Esophagus squamous epithelium (tissue), 5 donors: ENCODE measurements around the gene PNLDC1. TPM values are rescaled to one million over a fixed set of nuclear protein-coding genes. Genes with fewer than 3 reads are reported as not detected.
"Not testable (repeated sequence)": the region's sequence is repeated elsewhere in the genome, so short reads cannot be mapped to it uniquely, and the experiment has no call there.

Experiments
- DNase-seq: peaks from one replicate; lab custom pipeline; 2025; lab: John Stamatoyannopoulos, UW
- H3K27ac ChIP-seq, 4 donors: fragments of 200-600 bp; sonication (generic); one replicate each; pipeline ENCODE4 v1.5.1; 2016 to 2019; ENCODE audit warnings: mild to moderate bottlenecking in 1 of 4
- H3K27me3 ChIP-seq, 4 donors: fragments of 200-600 bp; sonication (generic); 1 replicate in 3 of 4; 2 replicates in 1 of 4; pipeline versions ENCODE4 v1.5.1 to v1.6.0; 2017 to 2021; ENCODE audit warnings: antibody characterized with exemption in 1 of 4
- H3K36me3 ChIP-seq, 3 donors: fragments of 200-600 bp; sonication (generic); one replicate each; pipeline ENCODE4 v1.5.1; 2016 to 2019
- H3K4me1 ChIP-seq, 3 donors: fragments of 200-600 bp; sonication (generic); one replicate each; pipeline ENCODE4 v1.5.1; 2017 to 2019
- H3K4me3 ChIP-seq, 4 donors: fragments of 200-600 bp; sonication (generic); 1 replicate in 3 of 4; 2 replicates in 1 of 4; pipeline ENCODE4 v1.5.1; 2016 to 2019; ENCODE audit warnings: mild to moderate bottlenecking in 2 of 4, moderate library complexity in 1 of 4
- H3K9me3 ChIP-seq, 3 donors: fragments of 200-600 bp; sonication (generic); one replicate each; pipeline ENCODE4 v1.5.1; 2016 to 2019
- CTCF ChIP-seq, 6 experiments: fragments of 450-650 bp in 4 of 6; fragments of 200-600 bp in 2 of 6; sonication (generic) in 2 of 6; IDR thresholded peaks; one replicate each; pipeline ENCODE4 v1.5.1; 2016 to 2019; ENCODE audit warnings: antibody characterized with exemption in 6 of 6, mild to moderate bottlenecking in 4 of 6, moderate library complexity in 4 of 6
- POLR2A ChIP-seq, 4 donors: fragments of 450-650 bp; IDR thresholded peaks; one replicate each; pipeline ENCODE4 v1.6.1; 2017; ENCODE audit warnings: antibody characterized with exemption in 4 of 4, mild to moderate bottlenecking in 4 of 4, moderate library complexity in 3 of 4
- WGBS, 2 donors: methylation state at CpG; one replicate each; pipeline ENCODE4 v1.1.5; 2018; 5-methylcytosine and 5-hydroxymethylcytosine counted together
- intact Hi-C: fragments of 100-400 bp; cut with DNase I; formaldehyde crosslinking; loops from one replicate; pipeline ENCODE4 v1.15.0; 2022
- total RNA-seq, 4 donors: library from RNA; depleted of rRNA; stranded (reverse); fragments of >200 nt; gene quantifications; one replicate each; pipeline ENCODE4 v1.1.0, GENCODE V29; 2016
- donor health status: DM: yes; HTN: yes; CAD: no.

The PNLDC1 gene
- total RNA-seq, 4 donors from 2014 or later = not detected

- 92 to 95% methylated on average over 4 of the region's 4 CpGs for WGBS, 2 donors
- no peak overlapping the region for H3K4me3 ChIP-seq
- H3K36me3 ChIP-seq = no peaks in the 10 kb centered on the region
- no peaks in the 10 kb centered on the region for H3K9me3 ChIP-seq
- H3K27ac ChIP-seq = no peak overlapping the region
- H3K27me3 ChIP-seq = no peaks in the 10 kb centered on the region
- peaks cover 0 to 4% (median 0%) of the 10 kb centered on the region in 3 donors for H3K4me1 ChIP-seq
- intact Hi-C loops = no loop called here
- DNase-seq = no peak
- TF ChIP-seq CTCF (IDR thresholded peaks at IDR 0.05) = no peak
- TF ChIP-seq POLR2A (IDR thresholded peaks at IDR 0.05) = no peak
Measured at GRCh38 chr6:159809149-159809548, 9.1 kb downstream of the PNLDC1 start.

GRCh38 chr6:159813781-159814180, 13.7 kb downstream of the PNLDC1 start:
- H3K4me3 ChIP-seq = no peak overlapping the region
- no peaks in the 10 kb centered on the region for H3K4me1 ChIP-seq
- TF ChIP-seq POLR2A (IDR thresholded peaks at IDR 0.05) (no peak), CTCF (IDR thresholded peaks at IDR 0.05) (no peak)
- intact Hi-C loops = no loop called here
- H3K27ac ChIP-seq = no peak overlapping the region
- 79 to 87% methylated on average over 9 of the region's 9 CpGs for WGBS, 2 donors
- no peaks in the 10 kb centered on the region for H3K9me3 ChIP-seq
- no peaks in the 10 kb centered on the region for H3K27me3 ChIP-seq
- H3K36me3 ChIP-seq = no peaks in the 10 kb centered on the region
- no peak for DNase-seq

GRCh38 chr6:159815410-159815809, 15.3 kb downstream of the PNLDC1 start:
- TF ChIP-seq POLR2A (IDR thresholded peaks at IDR 0.05) (no peak), CTCF (IDR thresholded peaks at IDR 0.05) (no peak)
- Histone ChIP-seq H3K27ac (no peak overlapping the region), H3K4me3 (no peak overlapping the region), H3K27me3 (peaks cover 0 to 9% (median 0%) of the 10 kb centered on the region in 4 donors), H3K36me3 (no peaks in the 10 kb centered on the region), H3K4me1 (no peaks in the 10 kb centered on the region), H3K9me3 (no peaks in the 10 kb centered on the region)
- intact Hi-C loops = no loop called here
- DNase-seq = no peak
- 80 to 88% methylated on average over 5 to 6 of the region's 6 CpGs for WGBS, 2 donors

- H3K27ac ChIP-seq, H3K4me1 ChIP-seq, DNase-seq, H3K4me3 ChIP-seq, H3K36me3 ChIP-seq, H3K27me3 ChIP-seq, intact Hi-C loops, H3K9me3 ChIP-seq: not testable (repeated sequence)
- 29 to 58% methylated on average over 1 to 3 of the region's 3 CpGs for WGBS, 2 donors
Measured at GRCh38 chr6:159816775-159817174, 16.7 kb downstream of the PNLDC1 start.

- DNase-seq = no peak
- Histone ChIP-seq H3K9me3 (no peaks in the 10 kb centered on the region), H3K4me3 (no peak overlapping the region), H3K4me1 (no peaks in the 10 kb centered on the region), H3K27ac (no peak overlapping the region), H3K36me3 (no peaks in the 10 kb centered on the region), H3K27me3 (peaks cover 0 to 9% (median 0%) of the 10 kb centered on the region in 4 donors)
- TF ChIP-seq CTCF (IDR thresholded peaks at IDR 0.05) = no peak
- no peak for TF ChIP-seq POLR2A (IDR thresholded peaks at IDR 0.05)
- intact Hi-C loops = no loop called here
- 84 to 87% methylated on average over 11 to 14 of the region's 23 CpGs for WGBS, 2 donors
Measured at GRCh38 chr6:159817951-159818739, 18.1 kb downstream of the PNLDC1 start.
